Endometrial microvascular endothelial cells (primary cell): ENCODE results near the gene DENND4C. TPM values are rescaled to one million over a fixed set of nuclear protein-coding genes. Genes with fewer than 3 reads are reported as not detected.
"Not testable (repeated sequence)": the region's sequence is repeated elsewhere in the genome, so short reads cannot be mapped to it uniquely, and the experiment has no call there.

Experiments used
- in situ Hi-C: cut with HindIII; loops from 2 replicates; pipeline ENCODE4 v1.10.0; 2017; ENCODE audit warnings: low sequenced_read_pairs, low pct_unique_long_range_greater_than_20kb; ENCODE audit errors: inconsistent ontology term
- total RNA-seq: library from RNA; depleted of rRNA; stranded (reverse); fragments of >200 nt; gene quantifications from one replicate; pipeline ENCODE4 v1.2.3, GENCODE V29; 2015; ENCODE audit errors: inconsistent ontology term

DENND4C gene
- 29.5 TPM for total RNA-seq

- in situ Hi-C loops, result no loop called here
Measured at GRCh38 chr9:19230355-19231125, at the start of gene DENND4C. DENND4C (plus strand) TSS chr9:19230693; CDS start chr9:19276175, 45,482 bp downstream.

GRCh38 chr9:19180991-19181390, 49.5 kb upstream of the DENND4C start:
- in situ Hi-C loops, result loop anchor here (10.0 kb wide), 1 partner anchor 56 kb away; the partner anchor contains the start of gene PLIN2

DNA sequence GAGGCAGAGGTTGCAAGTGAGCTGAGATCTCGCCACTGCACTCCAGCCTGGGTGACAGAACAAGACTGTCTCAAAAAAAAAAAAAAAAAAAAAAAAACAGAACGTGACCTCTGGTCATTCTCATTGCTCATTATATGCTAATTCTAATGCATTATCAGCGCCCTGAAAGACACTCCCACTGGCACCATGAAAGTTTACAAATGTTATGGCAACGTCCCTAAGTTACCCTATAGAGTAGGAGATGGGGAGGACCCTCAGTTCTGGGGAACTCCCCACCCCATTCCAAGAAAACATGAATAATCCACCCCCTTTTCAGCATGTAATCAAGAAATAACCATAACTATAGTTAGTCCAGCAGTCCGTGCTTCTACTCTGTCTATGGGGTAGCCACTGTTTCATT, 48.9 kb upstream of the DENND4C start:
- in situ Hi-C loops, result loop anchor here (10.0 kb wide), 1 partner anchor 57 kb away; the partner anchor contains the start of gene PLIN2

DNA sequence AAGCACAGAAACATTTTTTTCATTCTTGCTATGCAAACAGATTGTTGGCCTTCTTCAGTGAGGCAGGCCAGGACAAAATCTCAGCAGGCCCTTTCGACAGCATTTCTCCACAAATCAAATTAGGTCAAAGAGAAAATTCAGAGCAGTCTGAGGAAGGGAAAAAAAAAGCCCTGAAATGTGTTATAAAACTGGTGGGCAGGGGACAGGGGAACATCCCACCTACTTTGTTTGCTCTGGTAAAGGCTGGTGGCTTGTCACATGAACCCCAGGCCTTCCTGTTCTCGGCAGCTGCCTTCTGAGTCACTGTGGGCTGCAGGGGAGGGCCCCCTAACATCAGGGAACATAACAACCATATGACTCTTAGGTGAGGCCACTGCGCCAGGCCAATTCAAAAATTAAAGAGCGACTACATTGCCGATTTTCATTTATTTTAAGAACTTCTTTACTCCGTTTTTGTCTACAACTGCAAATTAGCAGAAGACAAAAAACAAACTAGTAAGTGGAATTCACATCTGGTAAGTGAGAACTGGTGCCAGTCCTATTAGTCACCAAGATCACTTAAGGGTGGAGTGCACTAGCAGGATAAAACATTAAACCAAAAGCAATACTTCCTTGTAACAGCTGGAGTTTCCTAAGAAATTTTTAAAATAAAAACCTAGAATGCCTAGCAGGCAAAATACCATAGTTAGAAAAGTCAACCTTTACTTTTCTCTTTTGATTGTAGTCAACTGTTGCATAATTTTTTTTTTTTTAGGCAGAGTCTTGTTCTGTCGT, 46.2 kb upstream of the DENND4C start:
- in situ Hi-C loops, result loop anchor here (10.0 kb wide), 1 partner anchor 60 kb away; the partner anchor contains the start of gene PLIN2

GRCh38 chr9:19185191-19185590, 45.3 kb upstream of the DENND4C start:
- in situ Hi-C loops, result loop anchor here (10.0 kb wide), 1 partner anchor 60 kb away; the partner anchor contains the start of gene PLIN2

GRCh38 chr9:19186232-19186631, 44.3 kb upstream of the DENND4C start:
- in situ Hi-C loops, result loop anchor here (10.0 kb wide), 1 partner anchor 61 kb away; the partner anchor contains the start of gene PLIN2

GRCh38 chr9:19188771-19189170, 41.7 kb upstream of the DENND4C start:
- in situ Hi-C loops, result loop anchor here (10.0 kb wide), 1 partner anchor 64 kb away; the partner anchor contains the start of gene PLIN2

- in situ Hi-C loops, result no loop called here
Measured at GRCh38 chr9:19192202-19193028, 38.1 kb upstream of the DENND4C start.

- in situ Hi-C loops, result no loop called here
Measured at GRCh38 chr9:19193029-19193324, 37.5 kb upstream of the DENND4C start.

GRCh38 chr9:19193358-19193973, 37.0 kb upstream of the DENND4C start:
- in situ Hi-C loops, result not testable (repeated sequence)

DNA sequence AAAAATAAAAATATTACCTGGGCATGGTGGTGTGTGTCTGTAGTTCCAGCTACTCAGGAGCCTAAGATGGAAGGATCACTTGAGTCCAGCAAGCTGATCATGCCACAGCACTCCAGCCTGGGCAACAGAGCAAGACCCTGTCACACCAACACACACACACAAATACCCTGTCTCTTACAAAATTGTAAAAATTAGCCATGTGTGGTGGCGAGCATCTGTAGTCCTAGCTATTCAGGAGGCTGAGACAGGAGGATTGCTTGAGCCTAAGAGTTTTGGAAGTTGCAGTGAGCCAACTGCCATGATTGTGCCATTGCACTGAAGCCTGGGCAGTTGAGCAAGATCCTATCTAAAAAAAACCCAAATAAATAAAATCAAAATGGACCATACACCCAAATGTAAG, 32.1 kb upstream of the DENND4C start:
- in situ Hi-C loops, result no loop called here

GRCh38 chr9:19199012-19199411, 31.5 kb upstream of the DENND4C start:
- in situ Hi-C loops, result no loop called here

DNA sequence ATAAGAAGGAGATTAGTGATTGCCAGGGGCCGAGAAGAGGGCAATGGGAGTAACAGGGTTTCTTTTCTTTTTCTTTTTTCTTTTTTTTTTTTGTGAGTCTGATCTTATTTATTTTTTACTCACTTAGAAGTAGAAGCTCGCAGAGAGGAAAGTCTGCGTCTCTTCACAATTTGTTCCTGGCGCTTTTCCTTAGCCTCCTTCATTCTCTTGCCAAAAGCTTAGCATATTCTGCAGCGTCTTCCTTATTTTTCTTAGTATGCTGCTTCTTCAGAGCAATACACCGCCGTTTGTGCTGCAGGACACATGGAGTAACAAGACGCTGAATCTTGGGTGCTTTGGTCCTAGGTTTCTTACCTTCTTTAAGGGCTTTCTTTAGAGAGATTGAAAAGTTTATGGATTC, 30.3 kb upstream of the DENND4C start:
- in situ Hi-C loops, result no loop called here

GRCh38 chr9:19201899-19202891, 28.3 kb upstream of the DENND4C start:
- in situ Hi-C loops, result no loop called here

DNA sequence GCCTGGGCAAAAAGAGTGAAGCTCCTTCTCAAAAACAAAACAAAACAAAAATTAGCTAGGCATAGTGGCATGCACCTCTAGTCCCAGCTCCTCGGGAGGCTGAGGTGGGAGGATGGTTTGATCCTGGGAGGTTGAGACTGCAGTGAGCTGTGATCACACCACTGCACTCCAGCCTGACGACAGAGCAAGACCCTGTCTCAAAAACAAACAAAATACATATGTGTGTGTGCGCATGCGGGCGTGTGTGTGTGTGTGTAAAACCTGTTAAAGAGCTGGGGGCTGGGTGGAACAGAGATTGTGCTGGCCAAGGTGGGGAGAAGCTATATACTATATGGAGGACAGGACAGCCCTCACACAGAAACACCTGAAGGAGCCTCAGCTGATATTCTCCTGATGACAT, 27.4 kb upstream of the DENND4C start:
- in situ Hi-C loops, result no loop called here

DNA sequence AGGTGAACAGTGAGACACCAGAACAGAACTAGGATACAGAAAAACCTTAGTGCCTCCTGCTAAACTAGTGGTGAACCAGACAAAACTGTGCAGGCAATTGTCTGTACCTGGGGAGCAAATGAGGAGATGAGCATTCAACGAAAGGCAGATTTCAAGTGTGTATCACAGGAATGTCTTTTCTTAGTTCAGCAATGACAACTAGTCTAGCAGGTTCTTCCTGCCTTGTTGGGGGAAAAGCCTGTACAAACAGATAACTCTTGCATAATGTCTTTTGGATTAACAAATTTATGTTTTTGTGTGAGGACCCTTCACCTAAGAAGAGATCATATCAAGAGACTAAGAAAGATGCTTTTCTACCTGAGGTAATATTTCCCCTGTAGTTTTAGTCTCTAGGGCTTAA, 21.8 kb upstream of the DENND4C start:
- in situ Hi-C loops, result no loop called here

DNA sequence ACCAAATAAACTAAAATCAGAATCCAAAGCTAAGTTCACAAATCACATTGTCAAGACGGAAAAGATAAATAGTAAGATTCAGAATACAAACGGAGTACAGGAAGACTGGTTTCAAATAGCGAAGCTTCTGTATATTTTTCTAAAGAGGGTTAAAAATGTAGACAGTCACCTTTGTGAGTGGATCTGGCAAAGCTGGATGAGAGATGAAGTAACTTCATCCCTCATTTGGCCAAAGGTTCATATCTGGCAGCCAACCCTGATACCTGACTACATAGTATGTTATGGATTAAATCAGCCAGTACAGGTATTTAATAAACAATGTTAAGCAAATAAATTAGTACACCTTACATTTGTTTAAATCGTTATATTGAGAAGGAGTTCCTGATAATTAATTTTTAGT, 21.3 kb upstream of the DENND4C start:
- in situ Hi-C loops, result no loop called here

DNA sequence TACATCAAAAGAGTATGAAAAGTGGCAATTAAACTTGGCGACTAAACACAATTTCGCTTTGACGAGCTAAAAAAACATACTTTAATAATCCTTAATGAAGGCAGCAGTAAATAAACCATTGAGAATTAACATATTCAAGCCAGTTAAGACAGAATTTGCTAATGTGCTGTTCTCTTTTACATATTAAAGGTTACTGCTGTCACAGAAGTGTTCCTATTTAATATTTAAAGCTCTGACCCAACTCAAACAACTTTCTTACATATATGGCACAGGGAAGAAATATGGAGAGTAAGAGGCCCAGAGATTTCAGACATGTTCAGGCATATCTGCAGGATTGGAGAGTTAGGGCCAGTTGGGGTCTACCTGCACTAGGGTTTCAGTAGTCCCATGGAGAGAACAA, 16.7 kb upstream of the DENND4C start:
- in situ Hi-C loops, result no loop called here
